Esophagus muscularis mucosa (tissue), 4 donors: ENCODE measurements around the gene ICE2. TPM values are rescaled to one million over a fixed set of nuclear protein-coding genes. Genes with fewer than 3 reads are reported as not detected.

Experiments
- DNase-seq: peaks from one replicate; pipeline ENCODE4 v3.0.0-alpha.2; 2017; ENCODE audit errors: extremely low spot score
- H3K27ac ChIP-seq, 4 donors: fragments of 200-600 bp; sonication (generic); replicated peaks in 1 of 4; 1 replicate in 3 of 4; 2 replicates in 1 of 4; pipeline ENCODE4 v1.5.1; 2016 to 2019; ENCODE audit warnings: mild to moderate bottlenecking in 1 of 4
- H3K27me3 ChIP-seq, 4 donors: fragments of 200-600 bp; sonication (generic); one replicate each; pipeline versions ENCODE4 v1.5.1 to v1.6.0; 2016 to 2019
- H3K36me3 ChIP-seq, 4 donors: fragments of 200-600 bp; sonication (generic); one replicate each; pipeline ENCODE4 v1.5.1; 2016 to 2019
- H3K4me1 ChIP-seq, 4 donors: fragments of 200-600 bp; sonication (generic); one replicate each; pipeline ENCODE4 v1.5.1; 2016 to 2019
- H3K4me3 ChIP-seq, 4 donors: fragments of 200-600 bp; sonication (generic); 1 replicate in 2 of 4; 2 replicates in 2 of 4; pipeline ENCODE4 v1.5.1; 2016 to 2019; ENCODE audit warnings: mild to moderate bottlenecking in 4 of 4, moderate library complexity in 1 of 4
- H3K9me3 ChIP-seq, 4 donors: fragments of 200-600 bp; sonication (generic); 1 replicate in 3 of 4; 2 replicates in 1 of 4; pipeline ENCODE4 v1.5.1; 2016 to 2019
- CTCF ChIP-seq, 3 experiments: fragments of 200-600 bp in 2 of 3; fragments of 450-650 bp in 1 of 3; sonication (generic) in 2 of 3; IDR thresholded peaks; one replicate each; pipeline ENCODE4 v1.5.1; 2017 to 2019; ENCODE audit warnings: antibody characterized with exemption in 3 of 3, mild to moderate bottlenecking in 2 of 3, moderate library complexity in 1 of 3
- EP300 ChIP-seq: sonication (generic); formaldehyde crosslinking; IDR thresholded peaks from one replicate; pipeline ENCODE4 v1.6.1; 2017; ENCODE audit warnings: antibody characterized with exemption
- POLR2A ChIP-seq: fragments of 450-650 bp; IDR thresholded peaks from one replicate; pipeline ENCODE4 v1.6.1; 2017; ENCODE audit warnings: antibody characterized with exemption, moderate library complexity, mild to moderate bottlenecking, low read depth
- POLR2AphosphoS5 ChIP-seq, 2 donors: sonication (generic); formaldehyde crosslinking; IDR thresholded peaks; one replicate each; pipeline ENCODE4 v1.6.1; 2017; ENCODE audit warnings: antibody characterized with exemption in 2 of 2
- WGBS: methylation state at CpG from one replicate; pipeline ENCODE4 v1.1.5; 2018; 5-methylcytosine and 5-hydroxymethylcytosine counted together
- intact Hi-C: fragments of 100-400 bp; cut with DNase I; formaldehyde crosslinking; loops from one replicate; pipeline ENCODE4 v1.15.1; 2023
- total RNA-seq, 4 donors: library from RNA; depleted of rRNA; stranded (reverse); fragments of >200 nt; gene quantifications; one replicate each; pipeline versions ENCODE4 v1.1.0 to v1.2.1, GENCODE V29; 2016

ICE2 gene
- total RNA-seq, 4 donors from 2014 or later = 17.4 to 30.4 (median 21.3) TPM

- H3K27ac ChIP-seq = no peak overlapping the region
- 75% methylated on average over 3 of the region's 3 CpGs for WGBS
- intact Hi-C loops = no loop called here
- H3K9me3 ChIP-seq = no peaks in the 10 kb centered on the region
- TF ChIP-seq POLR2A = no peak
- TF ChIP-seq CTCF (IDR thresholded peaks at IDR 0.05) = no peak
- TF ChIP-seq EP300 = no peak
- TF ChIP-seq POLR2AphosphoS5 (IDR thresholded peaks at IDR 0.05) = no peak
- H3K36me3 ChIP-seq = peaks cover 0 to 49% (median 25%) of the 10 kb centered on the region in 4 donors
- DNase-seq = no peak
- no peaks in the 10 kb centered on the region for H3K4me1 ChIP-seq
- H3K4me3 ChIP-seq = no peak overlapping the region
- H3K27me3 ChIP-seq = no peaks in the 10 kb centered on the region
Measured at GRCh38 chr15:60442763-60443162, 36.2 kb downstream of the ICE2 start.

GRCh38 chr15:60442031-60442650 is 36.8 kb downstream of the ICE2 start:
- intact Hi-C loops = no loop called here
- no peak for TF ChIP-seq EP300
- Histone ChIP-seq H3K27me3 (no peaks in the 10 kb centered on the region), H3K36me3 (peaks cover 0 to 49% (median 28%) of the 10 kb centered on the region in 4 donors), H3K4me3 (no peak overlapping the region), H3K4me1 (no peaks in the 10 kb centered on the region), H3K27ac (no peak overlapping the region), H3K9me3 (no peaks in the 10 kb centered on the region)
- DNase-seq = no peak
- WGBS = 86% methylated on average over 2 of the region's 2 CpGs

- DNase-seq = no peak
- Histone ChIP-seq H3K36me3 (peaks cover 0 to 45% (median 31%) of the 10 kb centered on the region in 4 donors), H3K9me3 (no peaks in the 10 kb centered on the region), H3K27ac (no peak overlapping the region), H3K27me3 (no peaks in the 10 kb centered on the region), H3K4me1 (no peaks in the 10 kb centered on the region), H3K4me3 (no peak overlapping the region)
- TF ChIP-seq EP300 = no peak
- TF ChIP-seq POLR2AphosphoS5 (IDR thresholded peaks at IDR 0.05) = no peak
- no peak for TF ChIP-seq POLR2A
- no peak for TF ChIP-seq CTCF (IDR thresholded peaks at IDR 0.05)
- 89% methylated on average over 1 of the region's 1 CpG for WGBS
- intact Hi-C loops = no loop called here
Measured at GRCh38 chr15:60441331-60441730, 37.6 kb downstream of the ICE2 start.

GRCh38 chr15:60438646-60439045 is 40.3 kb downstream of the ICE2 start:
- 93% methylated on average over 1 of the region's 1 CpG for WGBS
- intact Hi-C loops = no loop called here
- DNase-seq = no peak
- Histone ChIP-seq H3K27ac (no peak overlapping the region), H3K36me3 (peaks cover 0 to 65% (median 45%) of the 10 kb centered on the region in 4 donors), H3K4me1 (no peaks in the 10 kb centered on the region), H3K27me3 (no peaks in the 10 kb centered on the region), H3K9me3 (no peaks in the 10 kb centered on the region), H3K4me3 (no peak overlapping the region)
- TF ChIP-seq CTCF (IDR thresholded peaks at IDR 0.05) (no peak), POLR2AphosphoS5 (IDR thresholded peaks at IDR 0.05) (no peak), POLR2A (no peak), EP300 (no peak)

GRCh38 chr15:60428935-60429334 is 50.0 kb downstream of the ICE2 start:
- H3K4me3 ChIP-seq = no peak overlapping the region
- H3K27me3 ChIP-seq = no peaks in the 10 kb centered on the region
- no peaks in the 10 kb centered on the region for H3K9me3 ChIP-seq
- DNase-seq = no peak
- 98% methylated on average over 1 of the region's 1 CpG for WGBS
- TF ChIP-seq POLR2AphosphoS5 (IDR thresholded peaks at IDR 0.05) (no peak), POLR2A (no peak), EP300 (no peak), CTCF (IDR thresholded peaks at IDR 0.05) (no peak)
- intact Hi-C loops = no loop called here
- peaks cover 0 to 21% (median 20%) of the 10 kb centered on the region in 4 donors for H3K4me1 ChIP-seq
- H3K36me3 ChIP-seq = peaks cover 0 to 45% (median 24%) of the 10 kb centered on the region in 4 donors
- H3K27ac ChIP-seq = no peak overlapping the region
